Thyroid gland (tissue), 4 donors: ENCODE measurements around the gene IKZF2.

ENCODE experiments used
- CTCF ChIP-seq, 6 experiments: fragments of 200-600 bp in 3 of 6; fragments of 450-650 bp in 3 of 6; sonication (generic) in 3 of 6; IDR thresholded peaks; one replicate each; pipeline ENCODE4 v1.5.1; 2016 to 2019; ENCODE audit warnings: antibody characterized with exemption in 6 of 6, mild to moderate bottlenecking in 2 of 6, inconsistent platforms in 1 of 6, moderate library complexity in 1 of 6
- POLR2A ChIP-seq, 2 donors: fragments of 450-650 bp; IDR thresholded peaks; one replicate each; pipeline ENCODE4 v1.6.1; 2017; ENCODE audit warnings: antibody characterized with exemption in 2 of 2, mild to moderate bottlenecking in 2 of 2, moderate library complexity in 1 of 2

GRCh38 chr2:212987492-212987891 is 163.9 kb downstream of the IKZF2 start:
- TF ChIP-seq CTCF (IDR thresholded peaks at IDR 0.05) = no peak
- TF ChIP-seq POLR2A (IDR thresholded peaks at IDR 0.05) = no peak
